Cortex of kidney (tissue), 1 donor: Measurements from ENCODE around the gene TMBIM1.

ENCODE experiments used
- DNase-seq: peaks from one replicate; lab custom pipeline; 2025; lab: John Stamatoyannopoulos, UW

The TMBIM1 gene, protein sequence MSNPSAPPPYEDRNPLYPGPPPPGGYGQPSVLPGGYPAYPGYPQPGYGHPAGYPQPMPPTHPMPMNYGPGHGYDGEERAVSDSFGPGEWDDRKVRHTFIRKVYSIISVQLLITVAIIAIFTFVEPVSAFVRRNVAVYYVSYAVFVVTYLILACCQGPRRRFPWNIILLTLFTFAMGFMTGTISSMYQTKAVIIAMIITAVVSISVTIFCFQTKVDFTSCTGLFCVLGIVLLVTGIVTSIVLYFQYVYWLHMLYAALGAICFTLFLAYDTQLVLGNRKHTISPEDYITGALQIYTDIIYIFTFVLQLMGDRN

DNA sequence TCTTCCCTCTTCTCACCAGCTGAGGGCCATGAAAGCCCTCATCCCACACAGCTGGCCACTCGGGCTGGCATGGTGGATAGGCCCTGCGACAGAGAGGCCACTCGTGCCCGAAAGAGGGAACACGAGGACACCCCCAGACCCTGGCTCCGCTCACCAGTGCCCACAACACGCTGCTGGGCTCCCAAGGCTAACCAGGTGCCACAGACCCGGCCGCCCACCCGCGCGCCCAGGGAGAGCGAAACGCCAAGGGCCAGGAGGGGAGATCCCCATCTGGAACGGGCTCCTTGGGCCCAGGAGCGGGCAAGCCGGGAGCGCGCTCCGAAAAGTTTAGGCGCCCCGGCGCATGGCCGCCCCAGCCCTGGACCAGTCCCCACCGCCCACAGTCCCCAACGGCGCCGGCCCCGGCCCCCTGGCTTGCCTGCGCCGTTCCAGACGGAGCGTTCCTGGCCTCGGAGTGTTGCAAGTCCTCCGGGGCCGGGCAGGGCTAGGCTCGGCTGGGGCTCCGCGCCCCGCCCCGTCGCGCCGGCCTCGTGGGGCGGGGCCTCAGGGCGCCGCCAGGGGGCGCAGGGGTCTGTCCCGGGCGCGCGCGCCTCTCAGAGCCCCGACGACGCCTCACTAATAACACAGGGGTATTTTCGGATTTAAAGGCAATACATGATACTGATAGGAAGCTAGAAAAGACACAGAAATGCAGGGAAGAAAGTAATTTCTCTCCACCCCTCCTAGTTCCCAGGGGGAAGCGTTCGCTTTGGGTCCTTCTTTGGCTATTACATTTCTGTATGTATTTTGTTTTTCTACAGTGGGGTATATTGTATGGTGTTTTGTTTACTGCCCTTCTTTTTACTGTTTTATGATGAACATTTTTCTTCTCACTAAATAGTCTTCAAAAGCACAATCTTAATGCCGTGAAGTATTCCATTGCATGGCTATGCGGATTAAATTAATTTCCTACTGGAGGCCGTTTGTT, at the start of gene TMBIM1:
TMBIM1 (minus strand) TSS at position 456 of the 967 bp plus-strand sequence. CDS start 10,362 bp downstream, outside the sequence.
- no peak for DNase-seq

- DNase-seq = no peak
Measured at GRCh38 chr2:218341381-218341780, 49.1 kb upstream of the TMBIM1 start.

- no peak for DNase-seq
Measured at GRCh38 chr2:218340656-218341055, 48.4 kb upstream of the TMBIM1 start.

- DNase-seq = no peak
Measured at GRCh38 chr2:218334531-218334930, 42.2 kb upstream of the TMBIM1 start.

DNA sequence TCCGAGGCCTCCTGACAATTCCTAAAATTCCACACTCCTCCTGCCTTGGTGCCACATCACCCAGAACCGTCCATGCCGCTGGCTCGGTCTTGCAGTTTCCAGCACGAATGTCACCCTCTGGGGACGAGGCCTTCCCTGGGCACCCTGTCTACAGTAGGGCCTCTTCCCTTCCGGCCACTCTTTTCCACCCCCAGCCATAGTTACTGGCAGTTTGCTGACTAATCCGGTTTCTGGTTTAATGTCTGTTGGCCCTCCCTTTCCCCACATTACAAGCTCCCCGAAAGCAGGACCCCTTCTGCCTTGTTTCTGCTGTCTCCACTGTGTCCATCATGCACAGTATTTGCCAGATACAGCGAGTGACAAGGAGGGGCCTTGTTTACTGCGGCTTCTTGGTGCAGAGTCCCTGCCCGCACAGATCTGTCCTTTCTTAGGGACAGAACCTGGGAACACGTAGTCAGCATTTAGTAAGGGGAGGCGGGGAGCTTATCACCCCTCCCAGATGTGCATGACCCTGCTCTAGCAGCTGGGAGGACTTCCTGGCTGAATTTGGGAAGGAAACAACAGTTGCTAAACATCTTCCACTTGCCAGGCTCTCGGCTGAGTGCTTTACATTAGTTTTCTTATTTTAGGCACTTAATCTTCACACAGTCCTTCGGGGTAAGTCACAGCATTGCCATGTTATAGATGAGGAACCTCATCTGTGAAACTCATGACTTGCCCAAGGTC, 40.8 kb upstream of the TMBIM1 start:
- DNase-seq = no peak

GRCh38 chr2:218332288-218332687, 40.0 kb upstream of the TMBIM1 start:
- DNase-seq = no peak

DNA sequence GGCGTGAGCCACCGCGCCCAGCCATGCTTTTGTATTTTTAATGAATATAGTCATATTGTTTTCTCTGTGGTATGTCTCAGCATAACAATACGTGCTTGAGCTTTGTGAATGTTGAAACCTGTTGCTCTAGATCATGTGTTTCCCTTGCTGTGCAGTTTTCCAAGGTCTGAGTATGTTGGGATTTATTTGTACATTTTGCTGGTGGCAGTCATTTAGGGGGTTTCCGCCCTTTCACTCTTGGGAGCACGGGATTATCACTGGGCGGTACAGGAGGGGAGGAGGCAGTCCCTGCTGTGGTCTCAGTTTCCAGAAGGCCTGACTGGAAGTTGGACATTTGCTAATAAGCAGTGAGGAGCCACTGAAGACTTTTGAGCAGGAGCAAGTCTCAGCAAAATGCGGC, 39.4 kb upstream of the TMBIM1 start:
- no peak for DNase-seq

DNA sequence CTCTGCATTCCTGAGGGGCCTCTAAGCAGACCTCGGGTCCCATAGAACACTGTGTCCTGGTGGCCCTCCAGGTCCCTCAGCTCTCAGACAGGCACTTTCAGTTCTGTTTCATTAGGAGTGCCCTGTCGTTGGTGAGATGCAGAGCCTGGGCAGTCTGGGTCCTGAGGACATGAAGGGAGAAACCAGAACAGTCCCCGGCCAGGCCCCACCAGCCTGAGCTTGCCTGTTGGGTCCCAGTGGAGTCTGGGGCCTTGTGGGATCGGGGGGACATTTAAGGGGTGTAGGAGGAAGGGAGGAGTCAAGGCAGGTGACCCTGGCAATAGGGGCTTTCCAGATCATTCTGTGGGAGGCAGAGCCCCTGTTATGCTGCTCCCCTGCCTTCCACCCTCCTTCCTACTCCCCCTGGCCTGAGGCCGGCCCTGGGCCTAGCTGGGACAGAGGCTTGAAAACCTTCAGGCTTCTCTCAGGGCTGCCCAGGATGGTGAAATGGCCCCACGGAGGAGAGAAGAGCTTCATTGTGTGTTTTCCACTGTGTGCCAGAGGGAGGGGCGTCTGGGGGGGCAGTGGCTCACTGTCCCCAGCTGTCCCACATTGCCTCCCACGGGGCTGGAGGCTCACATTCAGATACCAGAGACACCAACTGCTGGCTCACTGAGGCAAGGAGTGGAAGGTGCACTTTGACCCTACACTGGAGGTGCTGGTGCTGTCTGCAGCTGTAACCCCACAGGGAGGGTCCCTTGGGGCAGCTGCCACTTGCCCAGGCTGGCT, 37.7 kb upstream of the TMBIM1 start:
- DNase-seq = no peak

DNA sequence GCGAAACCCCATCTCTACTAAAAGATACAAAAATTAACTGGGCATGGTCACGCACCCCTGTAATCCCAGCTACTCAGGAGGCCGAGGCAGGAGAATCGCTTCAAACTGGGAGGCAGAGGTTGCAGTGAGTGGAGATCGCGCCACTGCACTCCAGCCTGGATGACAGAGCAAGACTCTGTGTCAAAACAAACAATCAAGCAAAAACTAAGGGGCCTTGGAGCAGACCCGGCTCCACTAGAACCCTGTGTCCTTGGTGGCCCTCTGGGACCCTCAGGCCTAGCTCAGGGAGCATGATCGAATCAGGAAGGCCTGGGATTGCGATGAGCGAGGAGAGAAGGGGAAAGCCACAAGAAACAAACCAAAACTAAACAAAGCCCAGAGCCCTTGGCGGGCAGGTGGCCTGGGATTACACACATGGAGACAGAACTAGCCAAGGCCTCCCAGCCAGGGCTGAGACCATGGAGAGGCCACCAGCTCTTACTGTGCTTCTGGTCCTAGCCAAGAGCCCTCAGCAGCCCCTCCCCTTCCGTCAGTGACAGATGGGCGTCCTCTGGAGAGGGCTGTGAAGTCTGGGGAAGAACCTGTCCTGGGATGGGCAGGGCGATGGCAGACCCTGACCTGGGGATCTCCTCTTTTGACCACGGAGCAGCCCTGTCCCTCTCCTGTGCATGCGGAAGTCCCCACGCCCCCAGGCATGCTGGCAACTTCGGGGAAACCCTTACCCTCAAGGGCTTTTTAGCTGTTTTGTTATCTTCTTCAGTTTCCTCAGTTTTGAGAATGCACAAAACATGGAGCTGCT, 36.9 kb upstream of the TMBIM1 start:
- DNase-seq = no peak

- no peak for DNase-seq
Measured at GRCh38 chr2:218328294-218328693, 36.0 kb upstream of the TMBIM1 start.

- DNase-seq = no peak
Measured at GRCh38 chr2:218327451-218328210, 35.3 kb upstream of the TMBIM1 start.

DNA sequence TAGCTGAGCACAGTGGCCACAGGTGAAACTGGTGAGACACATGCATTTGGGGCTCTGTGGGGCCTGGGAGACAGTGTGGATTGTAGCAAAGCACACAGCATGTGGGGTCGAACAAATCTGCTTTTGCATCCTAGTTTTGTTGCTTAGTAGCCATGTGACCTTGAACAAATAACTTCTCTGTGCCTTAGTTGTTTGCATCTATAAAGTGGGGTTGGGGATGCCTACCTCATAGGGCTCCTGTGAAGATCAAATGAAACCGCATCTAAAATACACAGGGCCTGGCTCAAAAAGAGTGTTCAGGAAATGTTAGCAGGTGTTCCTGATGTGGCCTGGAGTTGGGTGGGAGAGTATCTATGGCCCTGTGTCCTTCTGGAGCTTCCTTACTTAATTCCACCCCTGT, 34.0 kb upstream of the TMBIM1 start:
- no peak for DNase-seq

DNA sequence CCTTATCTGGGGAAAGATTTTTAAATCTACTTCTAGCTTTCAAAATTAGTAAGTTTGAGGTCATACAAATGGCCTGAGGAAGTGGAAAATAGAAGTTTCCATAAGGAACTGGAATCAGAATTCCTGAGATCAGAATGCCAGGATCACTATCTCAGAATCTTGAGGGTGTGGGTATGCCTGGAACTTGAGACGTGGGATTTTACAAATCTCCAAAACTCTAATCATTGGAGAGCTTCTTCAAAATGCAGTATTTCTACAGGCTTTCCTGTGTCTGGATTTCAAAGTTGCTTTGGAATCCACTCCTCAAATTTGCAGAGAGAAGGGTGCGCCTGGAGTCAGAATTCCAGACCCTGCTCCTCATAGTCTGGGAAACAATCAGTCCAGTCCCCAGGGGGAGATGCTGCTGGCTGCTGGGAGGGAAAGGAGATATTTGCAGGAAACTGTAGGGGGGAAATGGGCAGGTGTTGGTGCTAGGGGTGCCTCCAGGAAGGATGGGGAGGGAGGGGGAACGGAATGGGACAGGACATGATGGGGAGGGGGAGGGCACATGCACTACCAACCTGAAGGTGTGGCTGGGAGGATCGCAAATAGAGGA, 33.4 kb upstream of the TMBIM1 start:
- no peak for DNase-seq

GRCh38 chr2:218323526-218324472, 31.5 kb upstream of the TMBIM1 start:
- no peak for DNase-seq

GRCh38 chr2:218322768-218323525, 30.6 kb upstream of the TMBIM1 start:
- no peak for DNase-seq

- no peak for DNase-seq
Measured at GRCh38 chr2:218320704-218321336, 28.5 kb upstream of the TMBIM1 start.

DNA sequence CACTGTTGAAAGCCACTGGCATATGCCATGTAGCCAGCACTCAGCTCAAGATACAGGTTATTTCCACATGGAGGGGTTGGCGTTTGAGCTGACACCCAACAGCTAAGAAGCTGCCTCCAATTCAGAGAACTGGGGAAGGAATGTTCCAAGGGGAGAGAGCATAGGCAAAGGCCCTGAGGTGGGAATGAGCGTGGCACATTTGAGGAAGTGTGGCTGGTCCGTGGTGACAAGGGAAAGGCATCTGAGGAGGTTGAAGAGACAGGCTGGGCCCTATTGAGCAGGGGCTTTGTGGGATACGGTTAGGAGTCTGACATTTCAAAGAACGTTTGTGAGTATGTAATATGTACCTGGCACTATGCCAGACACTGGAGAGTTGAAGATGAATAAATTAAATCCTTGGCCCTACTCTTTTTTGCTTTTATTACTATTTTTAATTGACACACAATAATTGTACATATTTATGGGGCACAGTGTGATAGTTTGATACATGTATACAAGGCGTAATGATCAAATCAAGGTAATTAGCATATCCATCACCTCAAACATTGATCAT, 27.6 kb upstream of the TMBIM1 start:
- no peak for DNase-seq
